Measurements from ENCODE around the gene UBE2J1. TPM values are rescaled to one million over a fixed set of nuclear protein-coding genes. Genes with fewer than 3 reads are reported as not detected.

Gene UBE2J1
- total and polyA plus RNA-seq, 10 of the 15 experiments (the other 5 are each of a cell fraction or from before 2014, with no cell fraction given) = 48.7 to 131 (median 90.0) TPM

DNA sequence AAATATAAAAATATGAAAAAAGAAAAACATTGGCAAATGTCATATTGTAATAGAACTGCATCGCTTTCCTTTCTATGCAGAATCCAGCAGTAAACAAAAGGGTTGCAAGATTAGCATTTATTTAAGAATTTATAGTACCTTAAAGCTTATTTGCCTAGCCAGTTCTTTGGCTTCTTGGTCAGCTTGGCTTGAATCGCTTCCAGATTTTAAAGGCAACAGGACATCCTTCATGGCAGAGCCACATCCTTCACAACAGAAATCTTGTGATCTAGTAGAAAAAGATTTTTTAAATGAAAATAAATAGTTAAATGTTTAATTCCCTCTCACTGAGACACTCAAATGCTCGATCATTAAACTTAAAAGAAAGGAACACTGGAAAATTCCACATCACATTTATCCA, 17.4 kb downstream of the UBE2J1 start:
- Histone ChIP-seq H3K4me2 (ENCODE audit: control insufficient read depth, insufficient read depth) (no peak overlapping the region), H3K27ac (ENCODE audit: control insufficient read depth, insufficient read depth) (no peak overlapping the region), H3K9ac (ENCODE audit: control insufficient read depth, insufficient read depth, low read length) (no peak overlapping the region), H3K79me2 (ENCODE audit: control insufficient read depth, insufficient read depth, low read length) (no peaks in the 10 kb centered on the region; the same call in none of the 2 replicates), H3K9me3 (replicated peaks; ENCODE audit: control insufficient read depth, insufficient read depth, low read length) (no peaks in the 10 kb centered on the region), H2AFZ (ENCODE audit: control insufficient read depth, low read depth, low read length) (no peak overlapping the region), H3K27me3 (replicated peaks in 1 of 2; ENCODE audit: control insufficient read depth in 2 of 2, insufficient read depth in 2 of 2, low read length in 1 of 2) (no peaks in the 10 kb centered on the region), H3K4me1 (ENCODE audit: control insufficient read depth, insufficient read depth, low read length) (no peaks in the 10 kb centered on the region), H4K20me1 (ENCODE audit: control insufficient read depth, insufficient read depth) (no peaks in the 10 kb centered on the region; the same call in 1 of the 2 replicates), H3K36me3 (ENCODE audit: control insufficient read depth in 2 of 2, insufficient read depth in 2 of 2, low read length in 1 of 2) (peaks cover 6 to 22% of the 10 kb centered on the region in 2 experiments), H3K4me3 (no peak overlapping the region)
- intact Hi-C loops (cut with micrococcal nuclease; ENCODE audit: unreplicated experiment) (no loop called here), in situ Hi-C loops (cut with MboI) (no loop called here)
- DNase-seq (ENCODE audit: low read depth, low spot score) (no peak), ATAC-seq (no peak), FAIRE-seq (no peak)
- POLR2A ChIA-PET = interaction anchor here (0.5 kb wide), 1 partner anchor 21 kb away, joined by 3 read pairs; no protein-coding TSS in a partner anchor
- TF ChIP-seq HCFC1 (IDR thresholded peaks at IDR 0.05; ENCODE audit: low read length) (no peak), TCF3 (IDR thresholded peaks at IDR 0.05; ENCODE audit: borderline replicate concordance, insufficient read depth, low read depth, low read length) (no peak)
- TF ChIP-seq, protein P1, sequence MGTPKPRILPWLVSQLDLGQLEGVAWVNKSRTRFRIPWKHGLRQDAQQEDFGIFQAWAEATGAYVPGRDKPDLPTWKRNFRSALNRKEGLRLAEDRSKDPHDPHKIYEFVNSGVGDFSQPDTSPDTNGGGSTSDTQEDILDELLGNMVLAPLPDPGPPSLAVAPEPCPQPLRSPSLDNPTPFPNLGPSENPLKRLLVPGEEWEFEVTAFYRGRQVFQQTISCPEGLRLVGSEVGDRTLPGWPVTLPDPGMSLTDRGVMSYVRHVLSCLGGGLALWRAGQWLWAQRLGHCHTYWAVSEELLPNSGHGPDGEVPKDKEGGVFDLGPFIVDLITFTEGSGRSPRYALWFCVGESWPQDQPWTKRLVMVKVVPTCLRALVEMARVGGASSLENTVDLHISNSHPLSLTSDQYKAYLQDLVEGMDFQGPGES (IDR thresholded peaks at IDR 0.05) = no peak
- SMC1A ChIA-PET (ENCODE audit: uncharacterized antibody, unreplicated experiment) = interaction anchor here (0.9 to 1.1 kb wide), 3 partner anchors 13 to 37 kb away, joined by 3 to 5 read pairs (median 4); no protein-coding TSS in a partner anchor
- no TSS peak for BruUV-seq (replicated peaks)
- CTCF ChIA-PET = interaction anchor here (1.3 to 1.9 kb wide), 2 partner anchors 12 to 51 kb away, joined by 3 to 8 read pairs; no protein-coding TSS in a partner anchor
- RAD21 ChIA-PET (ENCODE audit: unreplicated experiment) = interaction anchor here (1.0 kb wide), 1 partner anchor 16 kb away, joined by 3 read pairs; no protein-coding TSS in a partner anchor
- 96% methylated on average over 3 of the region's 3 CpGs for WGBS (ENCODE audit: insufficient coverage, insufficient replicate concordance, low lambda C conversion rate, missing lambda C conversion rate)

DNA sequence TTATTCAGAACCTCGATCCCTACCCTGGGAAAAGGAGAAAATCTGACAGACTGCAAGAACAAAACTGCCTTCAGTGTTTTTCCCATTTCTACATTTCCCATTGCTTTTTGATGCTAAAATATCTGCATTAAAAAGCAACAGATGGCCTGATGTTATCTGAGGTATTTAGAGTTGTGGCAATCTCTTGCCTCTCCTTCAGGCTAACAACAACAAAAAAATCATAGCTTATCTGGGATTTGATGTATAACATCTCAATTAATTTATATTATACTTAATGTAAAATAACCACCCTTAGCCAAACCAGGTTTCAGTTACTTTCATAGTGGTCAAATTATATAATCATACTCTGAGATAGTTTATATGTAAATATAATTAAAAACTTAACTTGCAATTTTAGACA, 21.6 kb downstream of the UBE2J1 start:
- intact Hi-C loops (cut with micrococcal nuclease; ENCODE audit: unreplicated experiment) (no loop called here), in situ Hi-C loops (cut with MboI) (no loop called here)
- H3K79me2 ChIP-seq (ENCODE audit: control insufficient read depth, insufficient read depth, low read length) = no peaks in the 10 kb centered on the region
- H4K20me1 ChIP-seq (ENCODE audit: control insufficient read depth, insufficient read depth) = no peaks in the 10 kb centered on the region
- ATAC-seq (no peak), FAIRE-seq (no peak), DNase-seq (ENCODE audit: low read depth, low spot score) (no peak)
- 96% methylated on average over 1 of the region's 1 CpG for WGBS (ENCODE audit: insufficient coverage, insufficient replicate concordance, low lambda C conversion rate, missing lambda C conversion rate)
- ChIA-PET CTCF (interaction anchor here (0.5 to 2.9 kb wide), 2 partner anchors 36 to 432 kb away, joined by 4 to 9 read pairs; no protein-coding TSS in a partner anchor), SMC1A (ENCODE audit: uncharacterized antibody, unreplicated experiment) (interaction anchor here (0.7 to 2.6 kb wide), 4 partner anchors 10 to 172 kb away, joined by 3 to 8 read pairs (median 5); no protein-coding TSS in a partner anchor), POLR2A (no interaction called here), RAD21 (ENCODE audit: unreplicated experiment) (no interaction called here)
- no peaks in the 10 kb centered on the region for H3K4me1 ChIP-seq (ENCODE audit: control insufficient read depth, insufficient read depth, low read length)
- no peak overlapping the region for H3K27ac ChIP-seq (ENCODE audit: control insufficient read depth, insufficient read depth)
- H3K27me3 ChIP-seq (replicated peaks in 1 of 2; ENCODE audit: control insufficient read depth in 2 of 2, insufficient read depth in 2 of 2, low read length in 1 of 2) = no peaks in the 10 kb centered on the region
- peaks cover 6 to 33% of the 10 kb centered on the region in 2 experiments for H3K36me3 ChIP-seq (ENCODE audit: control insufficient read depth in 2 of 2, insufficient read depth in 2 of 2, low read length in 1 of 2)
- no peak overlapping the region for H3K4me2 ChIP-seq (ENCODE audit: control insufficient read depth, insufficient read depth)
- H3K9me3 ChIP-seq (replicated peaks; ENCODE audit: control insufficient read depth, insufficient read depth, low read length) = no peaks in the 10 kb centered on the region
- no peak overlapping the region for H3K4me3 ChIP-seq
- BruUV-seq (replicated peaks) = no TSS peak
- H2AFZ ChIP-seq (ENCODE audit: control insufficient read depth, low read depth, low read length) = no peak overlapping the region
- no peak overlapping the region for H3K9ac ChIP-seq (ENCODE audit: control insufficient read depth, insufficient read depth, low read length)
- TF ChIP-seq, protein P2, sequence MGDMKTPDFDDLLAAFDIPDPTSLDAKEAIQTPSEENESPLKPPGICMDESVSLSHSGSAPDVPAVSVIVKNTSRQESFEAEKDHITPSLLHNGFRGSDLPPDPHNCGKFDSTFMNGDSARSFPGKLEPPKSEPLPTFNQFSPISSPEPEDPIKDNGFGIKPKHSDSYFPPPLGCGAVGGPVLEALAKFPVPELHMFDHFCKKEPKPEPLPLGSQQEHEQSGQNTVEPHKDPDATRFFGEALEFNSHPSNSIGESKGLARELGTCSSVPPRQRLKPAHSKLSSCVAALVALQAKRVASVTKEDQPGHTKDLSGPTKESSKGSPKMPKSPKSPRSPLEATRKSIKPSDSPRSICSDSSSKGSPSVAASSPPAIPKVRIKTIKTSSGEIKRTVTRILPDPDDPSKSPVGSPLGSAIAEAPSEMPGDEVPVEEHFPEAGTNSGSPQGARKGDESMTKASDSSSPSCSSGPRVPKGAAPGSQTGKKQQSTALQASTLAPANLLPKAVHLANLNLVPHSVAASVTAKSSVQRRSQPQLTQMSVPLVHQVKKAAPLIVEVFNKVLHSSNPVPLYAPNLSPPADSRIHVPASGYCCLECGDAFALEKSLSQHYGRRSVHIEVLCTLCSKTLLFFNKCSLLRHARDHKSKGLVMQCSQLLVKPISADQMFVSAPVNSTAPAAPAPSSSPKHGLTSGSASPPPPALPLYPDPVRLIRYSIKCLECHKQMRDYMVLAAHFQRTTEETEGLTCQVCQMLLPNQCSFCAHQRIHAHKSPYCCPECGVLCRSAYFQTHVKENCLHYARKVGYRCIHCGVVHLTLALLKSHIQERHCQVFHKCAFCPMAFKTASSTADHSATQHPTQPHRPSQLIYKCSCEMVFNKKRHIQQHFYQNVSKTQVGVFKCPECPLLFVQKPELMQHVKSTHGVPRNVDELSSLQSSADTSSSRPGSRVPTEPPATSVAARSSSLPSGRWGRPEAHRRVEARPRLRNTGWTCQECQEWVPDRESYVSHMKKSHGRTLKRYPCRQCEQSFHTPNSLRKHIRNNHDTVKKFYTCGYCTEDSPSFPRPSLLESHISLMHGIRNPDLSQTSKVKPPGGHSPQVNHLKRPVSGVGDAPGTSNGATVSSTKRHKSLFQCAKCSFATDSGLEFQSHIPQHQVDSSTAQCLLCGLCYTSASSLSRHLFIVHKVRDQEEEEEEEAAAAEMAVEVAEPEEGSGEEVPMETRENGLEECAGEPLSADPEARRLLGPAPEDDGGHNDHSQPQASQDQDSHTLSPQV (IDR thresholded peaks at IDR 0.05) = no peak
- TF ChIP-seq, protein P3, sequence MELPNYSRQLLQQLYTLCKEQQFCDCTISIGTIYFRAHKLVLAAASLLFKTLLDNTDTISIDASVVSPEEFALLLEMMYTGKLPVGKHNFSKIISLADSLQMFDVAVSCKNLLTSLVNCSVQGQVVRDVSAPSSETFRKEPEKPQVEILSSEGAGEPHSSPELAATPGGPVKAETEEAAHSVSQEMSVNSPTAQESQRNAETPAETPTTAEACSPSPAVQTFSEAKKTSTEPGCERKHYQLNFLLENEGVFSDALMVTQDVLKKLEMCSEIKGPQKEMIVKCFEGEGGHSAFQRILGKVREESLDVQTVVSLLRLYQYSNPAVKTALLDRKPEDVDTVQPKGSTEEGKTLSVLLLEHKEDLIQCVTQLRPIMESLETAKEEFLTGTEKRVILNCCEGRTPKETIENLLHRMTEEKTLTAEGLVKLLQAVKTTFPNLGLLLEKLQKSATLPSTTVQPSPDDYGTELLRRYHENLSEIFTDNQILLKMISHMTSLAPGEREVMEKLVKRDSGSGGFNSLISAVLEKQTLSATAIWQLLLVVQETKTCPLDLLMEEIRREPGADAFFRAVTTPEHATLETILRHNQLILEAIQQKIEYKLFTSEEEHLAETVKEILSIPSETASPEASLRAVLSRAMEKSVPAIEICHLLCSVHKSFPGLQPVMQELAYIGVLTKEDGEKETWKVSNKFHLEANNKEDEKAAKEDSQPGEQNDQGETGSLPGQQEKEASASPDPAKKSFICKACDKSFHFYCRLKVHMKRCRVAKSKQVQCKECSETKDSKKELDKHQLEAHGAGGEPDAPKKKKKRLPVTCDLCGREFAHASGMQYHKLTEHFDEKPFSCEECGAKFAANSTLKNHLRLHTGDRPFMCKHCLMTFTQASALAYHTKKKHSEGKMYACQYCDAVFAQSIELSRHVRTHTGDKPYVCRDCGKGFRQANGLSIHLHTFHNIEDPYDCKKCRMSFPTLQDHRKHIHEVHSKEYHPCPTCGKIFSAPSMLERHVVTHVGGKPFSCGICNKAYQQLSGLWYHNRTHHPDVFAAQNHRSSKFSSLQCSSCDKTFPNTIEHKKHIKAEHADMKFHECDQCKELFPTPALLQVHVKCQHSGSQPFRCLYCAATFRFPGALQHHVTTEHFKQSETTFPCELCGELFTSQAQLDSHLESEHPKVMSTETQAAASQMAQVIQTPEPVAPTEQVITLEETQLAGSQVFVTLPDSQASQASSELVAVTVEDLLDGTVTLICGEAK (IDR thresholded peaks at IDR 0.05; ENCODE audit: borderline replicate concordance) = no peak
- TF ChIP-seq CHD1 (IDR thresholded peaks at IDR 0.05; ENCODE audit: low read depth, low read length) = no peak
- no peak for TF ChIP-seq MTA3 (IDR thresholded peaks at IDR 0.05; ENCODE audit: borderline replicate concordance, low read length)
